Measurements from ENCODE around the gene CDK18. TPM values are rescaled to one million over a fixed set of nuclear protein-coding genes. Genes with fewer than 3 reads are reported as not detected.

CDK18 gene
- total and polyA plus RNA-seq, 9 of the 15 experiments (the other 6 are each of a cell fraction or from before 2014, with no cell fraction given) = 0.05 to 0.69 (median 0.17) TPM; not detected in 2

DNA sequence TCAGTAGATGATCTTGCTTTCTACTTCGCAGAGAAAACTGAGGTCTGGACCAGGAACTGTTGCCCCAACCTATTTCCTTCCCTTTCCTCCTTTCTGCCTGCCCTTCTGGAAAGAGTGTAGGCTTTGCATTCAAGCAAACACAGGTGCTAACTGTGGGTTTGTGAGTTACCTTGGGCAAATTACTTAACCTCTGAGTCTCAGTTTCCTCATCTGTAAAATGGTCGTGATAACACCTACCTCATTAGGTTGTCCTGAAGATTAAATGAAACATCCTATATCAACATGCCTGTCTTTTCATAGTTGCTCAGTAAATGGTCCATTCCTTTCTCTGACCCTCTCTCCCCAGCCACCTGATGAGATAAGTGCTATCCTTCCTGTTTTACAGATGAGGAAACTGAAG is 39.1 kb upstream of the CDK18 start (continued):
- TF ChIP-seq, protein P1, sequence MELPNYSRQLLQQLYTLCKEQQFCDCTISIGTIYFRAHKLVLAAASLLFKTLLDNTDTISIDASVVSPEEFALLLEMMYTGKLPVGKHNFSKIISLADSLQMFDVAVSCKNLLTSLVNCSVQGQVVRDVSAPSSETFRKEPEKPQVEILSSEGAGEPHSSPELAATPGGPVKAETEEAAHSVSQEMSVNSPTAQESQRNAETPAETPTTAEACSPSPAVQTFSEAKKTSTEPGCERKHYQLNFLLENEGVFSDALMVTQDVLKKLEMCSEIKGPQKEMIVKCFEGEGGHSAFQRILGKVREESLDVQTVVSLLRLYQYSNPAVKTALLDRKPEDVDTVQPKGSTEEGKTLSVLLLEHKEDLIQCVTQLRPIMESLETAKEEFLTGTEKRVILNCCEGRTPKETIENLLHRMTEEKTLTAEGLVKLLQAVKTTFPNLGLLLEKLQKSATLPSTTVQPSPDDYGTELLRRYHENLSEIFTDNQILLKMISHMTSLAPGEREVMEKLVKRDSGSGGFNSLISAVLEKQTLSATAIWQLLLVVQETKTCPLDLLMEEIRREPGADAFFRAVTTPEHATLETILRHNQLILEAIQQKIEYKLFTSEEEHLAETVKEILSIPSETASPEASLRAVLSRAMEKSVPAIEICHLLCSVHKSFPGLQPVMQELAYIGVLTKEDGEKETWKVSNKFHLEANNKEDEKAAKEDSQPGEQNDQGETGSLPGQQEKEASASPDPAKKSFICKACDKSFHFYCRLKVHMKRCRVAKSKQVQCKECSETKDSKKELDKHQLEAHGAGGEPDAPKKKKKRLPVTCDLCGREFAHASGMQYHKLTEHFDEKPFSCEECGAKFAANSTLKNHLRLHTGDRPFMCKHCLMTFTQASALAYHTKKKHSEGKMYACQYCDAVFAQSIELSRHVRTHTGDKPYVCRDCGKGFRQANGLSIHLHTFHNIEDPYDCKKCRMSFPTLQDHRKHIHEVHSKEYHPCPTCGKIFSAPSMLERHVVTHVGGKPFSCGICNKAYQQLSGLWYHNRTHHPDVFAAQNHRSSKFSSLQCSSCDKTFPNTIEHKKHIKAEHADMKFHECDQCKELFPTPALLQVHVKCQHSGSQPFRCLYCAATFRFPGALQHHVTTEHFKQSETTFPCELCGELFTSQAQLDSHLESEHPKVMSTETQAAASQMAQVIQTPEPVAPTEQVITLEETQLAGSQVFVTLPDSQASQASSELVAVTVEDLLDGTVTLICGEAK (IDR thresholded peaks at IDR 0.05) = no peak
- TF ChIP-seq, protein P1 (CRISPR knock-in tag; IDR thresholded peaks at IDR 0.05) = no peak
- TF ChIP-seq POLR2AphosphoS5 (IDR thresholded peaks at IDR 0.05; ENCODE audit: control insufficient read depth, insufficient read depth, low read depth, low read length) (no peak), TFAM (CRISPR knock-in tag; conservative IDR thresholded peaks at IDR 0.05) (no peak), PPARD (CRISPR knock-in tag; IDR thresholded peaks at IDR 0.05) (no peak), ZNF589 (CRISPR knock-in tag; IDR thresholded peaks at IDR 0.05; ENCODE audit: low read depth) (no peak), ZNF586 (CRISPR knock-in tag; conservative IDR thresholded peaks at IDR 0.05) (no peak)
- TF ChIP-seq, protein P2, sequence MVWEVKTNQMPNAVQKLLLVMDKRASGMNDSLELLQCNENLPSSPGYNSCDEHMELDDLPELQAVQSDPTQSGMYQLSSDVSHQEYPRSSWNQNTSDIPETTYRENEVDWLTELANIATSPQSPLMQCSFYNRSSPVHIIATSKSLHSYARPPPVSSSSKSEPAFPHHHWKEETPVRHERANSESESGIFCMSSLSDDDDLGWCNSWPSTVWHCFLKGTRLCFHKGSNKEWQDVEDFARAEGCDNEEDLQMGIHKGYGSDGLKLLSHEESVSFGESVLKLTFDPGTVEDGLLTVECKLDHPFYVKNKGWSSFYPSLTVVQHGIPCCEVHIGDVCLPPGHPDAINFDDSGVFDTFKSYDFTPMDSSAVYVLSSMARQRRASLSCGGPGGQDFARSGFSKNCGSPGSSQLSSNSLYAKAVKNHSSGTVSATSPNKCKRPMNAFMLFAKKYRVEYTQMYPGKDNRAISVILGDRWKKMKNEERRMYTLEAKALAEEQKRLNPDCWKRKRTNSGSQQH (CRISPR knock-in tag; IDR thresholded peaks at IDR 0.05) = no peak
- TF ChIP-seq, protein P3, sequence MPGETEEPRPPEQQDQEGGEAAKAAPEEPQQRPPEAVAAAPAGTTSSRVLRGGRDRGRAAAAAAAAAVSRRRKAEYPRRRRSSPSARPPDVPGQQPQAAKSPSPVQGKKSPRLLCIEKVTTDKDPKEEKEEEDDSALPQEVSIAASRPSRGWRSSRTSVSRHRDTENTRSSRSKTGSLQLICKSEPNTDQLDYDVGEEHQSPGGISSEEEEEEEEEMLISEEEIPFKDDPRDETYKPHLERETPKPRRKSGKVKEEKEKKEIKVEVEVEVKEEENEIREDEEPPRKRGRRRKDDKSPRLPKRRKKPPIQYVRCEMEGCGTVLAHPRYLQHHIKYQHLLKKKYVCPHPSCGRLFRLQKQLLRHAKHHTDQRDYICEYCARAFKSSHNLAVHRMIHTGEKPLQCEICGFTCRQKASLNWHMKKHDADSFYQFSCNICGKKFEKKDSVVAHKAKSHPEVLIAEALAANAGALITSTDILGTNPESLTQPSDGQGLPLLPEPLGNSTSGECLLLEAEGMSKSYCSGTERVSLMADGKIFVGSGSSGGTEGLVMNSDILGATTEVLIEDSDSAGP (CRISPR knock-in tag; IDR thresholded peaks at IDR 0.05) = no peak
- TF ChIP-seq, protein P4, sequence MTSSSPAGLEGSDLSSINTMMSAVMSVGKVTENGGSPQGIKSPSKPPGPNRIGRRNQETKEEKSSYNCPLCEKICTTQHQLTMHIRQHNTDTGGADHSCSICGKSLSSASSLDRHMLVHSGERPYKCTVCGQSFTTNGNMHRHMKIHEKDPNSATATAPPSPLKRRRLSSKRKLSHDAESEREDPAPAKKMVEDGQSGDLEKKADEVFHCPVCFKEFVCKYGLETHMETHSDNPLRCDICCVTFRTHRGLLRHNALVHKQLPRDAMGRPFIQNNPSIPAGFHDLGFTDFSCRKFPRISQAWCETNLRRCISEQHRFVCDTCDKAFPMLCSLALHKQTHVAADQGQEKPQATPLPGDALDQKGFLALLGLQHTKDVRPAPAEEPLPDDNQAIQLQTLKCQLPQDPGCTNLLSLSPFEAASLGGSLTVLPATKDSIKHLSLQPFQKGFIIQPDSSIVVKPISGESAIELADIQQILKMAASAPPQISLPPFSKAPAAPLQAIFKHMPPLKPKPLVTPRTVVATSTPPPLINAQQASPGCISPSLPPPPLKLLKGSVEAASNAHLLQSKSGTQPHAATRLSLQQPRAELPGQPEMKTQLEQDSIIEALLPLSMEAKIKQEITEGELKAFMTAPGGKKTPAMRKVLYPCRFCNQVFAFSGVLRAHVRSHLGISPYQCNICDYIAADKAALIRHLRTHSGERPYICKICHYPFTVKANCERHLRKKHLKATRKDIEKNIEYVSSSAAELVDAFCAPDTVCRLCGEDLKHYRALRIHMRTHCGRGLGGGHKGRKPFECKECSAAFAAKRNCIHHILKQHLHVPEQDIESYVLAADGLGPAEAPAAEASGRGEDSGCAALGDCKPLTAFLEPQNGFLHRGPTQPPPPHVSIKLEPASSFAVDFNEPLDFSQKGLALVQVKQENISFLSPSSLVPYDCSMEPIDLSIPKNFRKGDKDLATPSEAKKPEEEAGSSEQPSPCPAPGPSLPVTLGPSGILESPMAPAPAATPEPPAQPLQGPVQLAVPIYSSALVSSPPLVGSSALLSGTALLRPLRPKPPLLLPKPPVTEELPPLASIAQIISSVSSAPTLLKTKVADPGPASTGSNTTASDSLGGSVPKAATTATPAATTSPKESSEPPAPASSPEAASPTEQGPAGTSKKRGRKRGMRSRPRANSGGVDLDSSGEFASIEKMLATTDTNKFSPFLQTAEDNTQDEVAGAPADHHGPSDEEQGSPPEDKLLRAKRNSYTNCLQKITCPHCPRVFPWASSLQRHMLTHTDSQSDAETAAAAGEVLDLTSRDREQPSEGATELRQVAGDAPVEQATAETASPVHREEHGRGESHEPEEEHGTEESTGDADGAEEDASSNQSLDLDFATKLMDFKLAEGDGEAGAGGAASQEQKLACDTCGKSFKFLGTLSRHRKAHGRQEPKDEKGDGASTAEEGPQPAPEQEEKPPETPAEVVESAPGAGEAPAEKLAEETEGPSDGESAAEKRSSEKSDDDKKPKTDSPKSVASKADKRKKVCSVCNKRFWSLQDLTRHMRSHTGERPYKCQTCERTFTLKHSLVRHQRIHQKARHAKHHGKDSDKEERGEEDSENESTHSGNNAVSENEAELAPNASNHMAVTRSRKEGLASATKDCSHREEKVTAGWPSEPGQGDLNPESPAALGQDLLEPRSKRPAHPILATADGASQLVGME (CRISPR knock-in tag; IDR thresholded peaks at IDR 0.05) = no peak
